Activated CD8-positive, alpha-beta memory T cell treated with anti-CD3 and anti-CD28 coated beads for 36 hours (primary cell): ENCODE data around the gene MYO1F. TPM values are rescaled to one million over a fixed set of nuclear protein-coding genes. Genes with fewer than 3 reads are reported as not detected.
"Not testable (repeated sequence)": the region's sequence is repeated elsewhere in the genome, so short reads cannot be mapped to it uniquely, and the experiment has no call there.

Source experiments
- CTCF ChIA-PET: fragments of 350-600 bp; sonication (Branson Sonifier 250); formaldehyde crosslinking; loops from one replicate; lab custom pipeline; 2021; ENCODE audit warnings: antibody characterized with exemption; lab: Charles Lee
- POLR2A ChIA-PET: fragments of 350-600 bp; sonication (Branson Sonifier 250); formaldehyde crosslinking; loops from one replicate; lab custom pipeline; 2021; ENCODE audit warnings: antibody characterized with exemption; lab: Charles Lee
- total RNA-seq, 2 experiments: library from RNA; stranded (reverse); gene quantifications; one replicate each; pipeline ENCODE4 v1.2.3, GENCODE V29; 2021

MYO1F gene
- total RNA-seq, result 10 to 100 TPM; 35.4 to 36.1 TPM

GRCh38 chr19:8577247-8577646 is at the start of gene MYO1F:
MYO1F (minus strand) TSS chr19:8577442; CDS start chr19:8577309, 133 bp downstream.
- ChIA-PET CTCF (interaction anchor here (0.6 to 6.6 kb wide), 13 partner anchors 7 to 163 kb away, joined by 3 to 59 read pairs (median 6); partner anchors contain the start of genes MARCHF2 and ZNF414), POLR2A (interaction anchor here (0.5 to 5.9 kb wide), 4 partner anchors 8 to 164 kb away, joined by 3 to 31 read pairs (median 5); partner anchors contain the start of genes MARCHF2 and ZNF414)

GRCh38 chr19:8626842-8627241 is 49.6 kb upstream of the MYO1F start:
- POLR2A ChIA-PET, result no interaction called here

GRCh38 chr19:8622886-8623285 is 45.6 kb upstream of the MYO1F start:
- POLR2A ChIA-PET, result not testable (repeated sequence)
- CTCF ChIA-PET, result interaction anchor here (0.7 kb wide), 1 partner anchor 1214 kb away, joined by 3 read pairs; no protein-coding TSS in a partner anchor

More at GRCh38 chr19:8626842-8627241, 49.6 kb upstream of the MYO1F start:
- CTCF ChIA-PET, result interaction anchor here (0.7 to 1.0 kb wide), 4 partner anchors 31 to 209 kb away, joined by 3 to 8 read pairs (median 4); no protein-coding TSS in a partner anchor

- ChIA-PET CTCF (interaction anchor here (0.7 kb wide), 1 partner anchor 75 kb away, joined by 3 read pairs; no protein-coding TSS in a partner anchor), POLR2A (no interaction called here)
Measured at GRCh38 chr19:8618751-8619150, 41.5 kb upstream of the MYO1F start.

GRCh38 chr19:8617984-8618383 is 40.7 kb upstream of the MYO1F start:
- ChIA-PET CTCF (no interaction called here), POLR2A (no interaction called here)

- POLR2A ChIA-PET, result not testable (repeated sequence)
- CTCF ChIA-PET, result interaction anchor here (1.5 to 2.7 kb wide), 2 partner anchors 14 to 25 kb away, joined by 3 to 9 read pairs; no protein-coding TSS in a partner anchor
Measured at GRCh38 chr19:8617325-8617724, 40.1 kb upstream of the MYO1F start.

GRCh38 chr19:8616861-8617260 is 39.6 kb upstream of the MYO1F start:
- ChIA-PET CTCF (interaction anchor here (0.6 to 2.7 kb wide), 7 partner anchors 10 to 1299 kb away, joined by 3 to 9 read pairs (median 3); no protein-coding TSS in a partner anchor), POLR2A (no interaction called here)

- CTCF ChIA-PET, result interaction anchor here (0.6 to 2.7 kb wide), 17 partner anchors 9 to 1878 kb away, joined by 3 to 9 read pairs (median 3); partner anchors contain the start of gene MBD3L1
- POLR2A ChIA-PET, result interaction anchor here (0.7 kb wide), 1 partner anchor 203 kb away, joined by 4 read pairs; the partner anchor contains the start of gene MARCHF2
Measured at GRCh38 chr19:8615813-8616596, 38.8 kb upstream of the MYO1F start.

GRCh38 chr19:8615024-8615423 is 37.8 kb upstream of the MYO1F start:
- ChIA-PET POLR2A (no interaction called here), CTCF (interaction anchor here (0.7 to 2.7 kb wide), 6 partner anchors 8 to 218 kb away, joined by 3 to 9 read pairs (median 3); partner anchors contain the start of gene MBD3L1)

- ChIA-PET CTCF (interaction anchor here (0.5 to 1.3 kb wide), 5 partner anchors 21 to 58 kb away, joined by 3 to 4 read pairs (median 3); no protein-coding TSS in a partner anchor), POLR2A (no interaction called here)
Measured at GRCh38 chr19:8614455-8614854, 37.2 kb upstream of the MYO1F start.

- ChIA-PET CTCF (interaction anchor here (0.6 to 2.0 kb wide), 3 partner anchors 29 to 39 kb away, joined by 4 to 6 read pairs (median 5); partner anchors contain the start of gene MYO1F), POLR2A (interaction anchor here (0.7 kb wide), 1 partner anchor 10 kb away, joined by 4 read pairs; no protein-coding TSS in a partner anchor)
Measured at GRCh38 chr19:8612807-8613171, 35.5 kb upstream of the MYO1F start.

- POLR2A ChIA-PET, result interaction anchor here (0.5 to 0.7 kb wide), 2 partner anchors 9 to 687 kb away, joined by 3 to 4 read pairs; no protein-coding TSS in a partner anchor
- CTCF ChIA-PET, result interaction anchor here (0.6 to 2.0 kb wide), 7 partner anchors 11 to 39 kb away, joined by 3 to 6 read pairs (median 3); partner anchors contain the start of gene MYO1F
Measured at GRCh38 chr19:8611877-8612806, 34.9 kb upstream of the MYO1F start.

- POLR2A ChIA-PET, result interaction anchor here (0.5 kb wide), 1 partner anchor 56 kb away, joined by 4 read pairs; no protein-coding TSS in a partner anchor
Measured at GRCh38 chr19:8611391-8611876, 34.2 kb upstream of the MYO1F start.

GRCh38 chr19:8610936-8611300 is 33.7 kb upstream of the MYO1F start:
- ChIA-PET POLR2A (interaction anchor here (0.5 kb wide), 1 partner anchor 55 kb away, joined by 4 read pairs; no protein-coding TSS in a partner anchor), CTCF (interaction anchor here (0.5 to 1.2 kb wide), 4 partner anchors 30 to 204 kb away, joined by 3 read pairs; no protein-coding TSS in a partner anchor)

More at GRCh38 chr19:8611391-8611876, 34.2 kb upstream of the MYO1F start:
- CTCF ChIA-PET, result interaction anchor here (0.5 to 1.2 kb wide), 6 partner anchors 10 to 205 kb away, joined by 3 read pairs; no protein-coding TSS in a partner anchor

- ChIA-PET POLR2A (no interaction called here), CTCF (no interaction called here)
Measured at GRCh38 chr19:8610041-8610935, 33.0 kb upstream of the MYO1F start, which contains the start of gene ADAMTS10. ADAMTS10 (minus strand) TSS chr19:8610715; CDS start chr19:8605710, 5,005 bp downstream.

- CTCF ChIA-PET, result interaction anchor here (0.6 to 1.0 kb wide), 2 partner anchors 30 to 32 kb away, joined by 3 read pairs; no protein-coding TSS in a partner anchor
- POLR2A ChIA-PET, result no interaction called here
Measured at GRCh38 chr19:8609279-8610040, 32.2 kb upstream of the MYO1F start.
